ENCODE results near the gene UBAP2. TPM values are rescaled to one million over a fixed set of nuclear protein-coding genes. Genes with fewer than 3 reads are reported as not detected.
"Not testable (repeated sequence)": the region's sequence is repeated elsewhere in the genome, so short reads cannot be mapped to it uniquely, and the experiment has no call there.

Gene UBAP2
- polyA plus RNA-seq, 3 donors: 34.2 to 37.8 (median 37.7) TPM

- no peak for DNase-seq (ENCODE audit: low read depth in 3 of 3, low spot score in 2 of 3)
Measured at GRCh38 chr9:33988219-33988890, 60.3 kb downstream of the UBAP2 start.

- DNase-seq (ENCODE audit: low read depth in 3 of 3, low spot score in 2 of 3): no peak
Measured at GRCh38 chr9:33976414-33976813, 72.3 kb downstream of the UBAP2 start.

GRCh38 chr9:33972698-33973097, 76.0 kb downstream of the UBAP2 start:
- no peak for DNase-seq (ENCODE audit: low read depth in 3 of 3, low spot score in 2 of 3)

- no peak for DNase-seq (ENCODE audit: low read depth in 3 of 3, low spot score in 2 of 3)
Measured at GRCh38 chr9:33964086-33964768, 84.5 kb downstream of the UBAP2 start.

GRCh38 chr9:33962468-33962867, 86.2 kb downstream of the UBAP2 start:
- DNase-seq (ENCODE audit: low read depth in 3 of 3, low spot score in 2 of 3): not testable (repeated sequence)

- no peak for DNase-seq (ENCODE audit: low read depth in 3 of 3, low spot score in 2 of 3)
Measured at GRCh38 chr9:33959725-33960124, 89.0 kb downstream of the UBAP2 start.

- no peak for DNase-seq (ENCODE audit: low read depth in 3 of 3, low spot score in 2 of 3)
Measured at GRCh38 chr9:33956544-33956943, 92.1 kb downstream of the UBAP2 start.

GRCh38 chr9:33952066-33952465, 96.6 kb downstream of the UBAP2 start:
- DNase-seq (ENCODE audit: low read depth in 3 of 3, low spot score in 2 of 3): no peak

- no peak for DNase-seq (ENCODE audit: low read depth in 3 of 3, low spot score in 2 of 3)
Measured at GRCh38 chr9:33950371-33950770, 98.3 kb downstream of the UBAP2 start.

GRCh38 chr9:33946779-33947535, 101.7 kb downstream of the UBAP2 start:
- DNase-seq (ENCODE audit: low read depth in 3 of 3, low spot score in 2 of 3): no peak

GRCh38 chr9:33943389-33943788, 105.3 kb downstream of the UBAP2 start:
- DNase-seq (ENCODE audit: low read depth in 3 of 3, low spot score in 2 of 3): no peak

GRCh38 chr9:33942471-33943083, 106.1 kb downstream of the UBAP2 start:
- no peak for DNase-seq (ENCODE audit: low read depth in 3 of 3, low spot score in 2 of 3)

GRCh38 chr9:33939924-33940874, 108.5 kb downstream of the UBAP2 start:
- DNase-seq (ENCODE audit: low read depth in 3 of 3, low spot score in 2 of 3): no peak

- no peak for DNase-seq (ENCODE audit: low read depth in 3 of 3, low spot score in 2 of 3)
Measured at GRCh38 chr9:33934188-33934878, 114.4 kb downstream of the UBAP2 start.

- DNase-seq (ENCODE audit: low read depth in 3 of 3, low spot score in 2 of 3): no peak
Measured at GRCh38 chr9:33932078-33932807, 116.4 kb downstream of the UBAP2 start.

GRCh38 chr9:33931326-33931725, 117.4 kb downstream of the UBAP2 start:
- DNase-seq (ENCODE audit: low read depth in 3 of 3, low spot score in 2 of 3): no peak

GRCh38 chr9:33927694-33928093, 121.0 kb downstream of the UBAP2 start:
- DNase-seq (ENCODE audit: low read depth in 3 of 3, low spot score in 2 of 3): no peak

- no peak for DNase-seq (ENCODE audit: low read depth in 3 of 3, low spot score in 2 of 3)
Measured at GRCh38 chr9:33926746-33927485, 121.8 kb downstream of the UBAP2 start.
